Raji (cell line): ENCODE results near the gene CCNG2.

ENCODE experiments used
- POLR2A ChIP-seq: IDR thresholded peaks from 2 replicates; pipeline ENCODE4 v1.6.1; 2011; ENCODE audit warnings: low read depth, low read length, control low read depth; ENCODE audit not compliant: insufficient read depth

Gene CCNG2

DNA sequence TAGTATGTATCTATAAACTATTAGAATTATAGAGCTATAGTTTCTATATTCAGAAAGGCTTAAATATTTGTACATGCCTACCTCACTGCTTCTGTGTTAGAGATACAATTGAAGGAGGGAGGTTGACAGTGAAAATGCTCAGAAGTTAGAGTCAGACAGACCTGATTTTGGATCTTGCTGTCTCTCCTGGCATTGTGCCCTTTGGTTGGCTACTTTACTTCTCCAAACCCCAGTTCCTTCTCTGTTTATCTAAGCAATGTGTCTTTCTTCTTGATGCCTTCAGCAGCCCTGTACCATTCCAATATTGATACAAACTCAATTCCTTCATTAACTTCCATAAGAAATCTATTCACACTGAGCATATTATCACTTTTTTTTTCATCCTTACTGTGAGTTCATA is 28.7 kb downstream of the CCNG2 start:
- TF ChIP-seq POLR2A, result no peak

DNA sequence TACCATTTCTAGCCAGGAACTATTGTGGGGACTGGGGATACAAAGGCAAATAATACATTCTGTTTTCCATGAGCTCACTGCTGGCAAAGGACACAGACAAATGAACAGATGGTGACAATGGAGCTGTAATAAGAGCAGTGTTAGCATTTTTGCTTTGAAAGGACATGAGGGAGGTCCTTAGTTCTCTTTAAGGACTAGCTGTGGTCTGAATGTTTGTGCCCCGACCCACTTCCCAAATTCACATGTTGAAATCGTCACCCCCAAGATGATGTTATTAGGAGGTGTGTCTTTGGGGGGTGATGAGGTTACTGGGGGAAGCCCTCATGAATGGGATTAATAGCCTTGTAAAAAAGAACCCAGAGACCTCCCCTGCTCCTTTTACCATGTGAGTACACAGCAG is 30.3 kb downstream of the CCNG2 start:
- TF ChIP-seq POLR2A, result no peak

DNA sequence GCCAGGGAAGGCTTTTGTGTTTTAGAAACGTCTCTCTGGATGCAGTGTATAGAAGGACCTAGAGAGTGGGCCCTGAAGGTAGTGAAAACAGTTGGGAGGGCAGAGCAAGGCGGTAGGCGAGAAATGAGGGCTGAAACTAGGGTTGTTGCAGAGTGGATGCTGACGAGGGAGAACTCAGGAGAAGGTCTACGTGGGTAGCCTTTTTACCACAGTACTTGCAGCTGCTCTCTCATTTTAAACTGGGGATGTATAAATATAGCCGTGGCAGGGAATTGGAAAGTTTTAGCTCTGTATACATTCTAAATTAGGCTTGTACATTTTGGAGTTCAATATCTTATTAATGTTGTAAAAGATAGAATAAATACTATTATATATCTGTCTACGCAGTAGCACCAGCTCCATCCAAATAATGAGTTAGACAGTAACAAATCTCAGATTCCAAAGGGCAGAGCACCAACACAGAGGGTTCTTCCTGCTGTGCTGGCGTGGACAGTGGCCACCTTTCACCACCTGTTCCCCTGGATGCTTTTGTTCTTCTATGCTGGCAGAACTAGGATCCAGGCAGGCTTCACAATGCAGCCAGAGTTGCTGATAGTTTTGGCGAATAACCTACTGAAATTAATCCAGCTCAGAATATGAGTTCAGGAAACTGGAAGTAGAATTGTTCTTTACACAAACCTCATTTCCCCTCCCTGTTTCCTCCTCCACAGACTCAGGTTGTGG is 31.7 kb downstream of the CCNG2 start:
- no peak for TF ChIP-seq POLR2A

DNA sequence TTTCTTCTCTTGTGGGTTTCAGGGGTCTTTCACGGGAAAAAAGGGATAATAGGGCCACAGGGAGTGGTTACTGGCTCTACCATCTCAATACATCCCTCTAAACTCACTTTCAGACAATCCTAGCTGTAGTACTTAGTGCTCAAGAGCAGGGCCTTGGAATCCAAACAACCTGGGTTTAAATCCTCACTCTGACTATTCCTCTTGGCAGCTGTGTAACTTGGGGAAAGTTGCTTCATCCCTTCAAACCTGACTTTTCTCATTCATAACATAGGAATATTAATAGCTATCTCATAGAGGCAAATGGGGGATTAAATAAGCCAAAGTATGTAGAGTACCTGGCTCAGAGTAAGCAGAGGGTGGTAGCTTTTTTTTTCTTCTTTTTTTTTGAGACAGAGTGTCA is 32.4 kb downstream of the CCNG2 start:
- no peak for TF ChIP-seq POLR2A

- TF ChIP-seq POLR2A, result no peak
Observed at GRCh38 chr4:77190053-77190452, 33.0 kb downstream of the CCNG2 start.

DNA sequence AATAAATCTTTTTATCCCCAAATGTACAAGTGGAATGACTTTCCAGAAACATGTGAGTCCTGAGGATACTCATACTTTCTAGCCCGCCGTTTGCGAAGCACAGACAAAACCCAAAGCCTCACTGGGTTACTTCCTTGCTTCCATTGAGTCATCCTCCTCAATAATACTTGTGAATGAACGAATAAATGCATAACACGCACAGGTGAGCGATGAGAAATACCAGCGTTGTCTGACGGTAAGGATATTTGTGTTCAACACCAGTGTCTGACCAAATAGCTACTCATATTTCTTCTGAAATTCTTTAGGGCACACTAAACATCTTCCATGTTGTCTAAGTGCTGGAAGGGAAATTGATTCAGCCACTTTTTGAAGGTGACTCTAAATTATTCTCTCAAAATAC is 36.0 kb downstream of the CCNG2 start:
- no peak for TF ChIP-seq POLR2A

GRCh38 chr4:77193511-77194102 is 36.6 kb downstream of the CCNG2 start:
- TF ChIP-seq POLR2A, result peak; percentile 74

DNA sequence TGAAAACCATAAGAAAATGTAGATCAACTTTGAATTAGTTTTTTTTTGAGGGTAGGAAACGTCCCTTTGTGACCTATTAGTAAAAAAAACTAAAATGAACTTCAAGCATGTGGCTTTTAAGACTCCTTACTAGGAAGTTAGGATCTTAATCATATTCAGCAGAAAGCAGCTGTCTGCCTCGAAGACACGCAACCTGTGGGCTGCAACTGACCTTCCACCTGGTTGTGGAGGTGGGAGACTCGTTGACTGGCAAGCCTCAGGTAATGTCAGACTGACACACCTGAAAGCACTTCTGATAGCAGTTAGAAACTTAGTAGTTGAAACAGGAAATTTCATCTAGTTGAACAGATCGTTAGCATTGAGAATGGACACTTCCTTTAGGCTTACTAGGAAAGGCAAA is 37.4 kb downstream of the CCNG2 start:
- TF ChIP-seq POLR2A, result no peak

GRCh38 chr4:77194989-77195388 is 38.0 kb downstream of the CCNG2 start:
- no peak for TF ChIP-seq POLR2A

GRCh38 chr4:77196866-77197265 is 39.9 kb downstream of the CCNG2 start:
- no peak for TF ChIP-seq POLR2A

GRCh38 chr4:77197361-77197760 is 40.4 kb downstream of the CCNG2 start:
- no peak for TF ChIP-seq POLR2A

GRCh38 chr4:77197831-77198230 is 40.8 kb downstream of the CCNG2 start:
- TF ChIP-seq POLR2A, result no peak

GRCh38 chr4:77199276-77199675 is 42.3 kb downstream of the CCNG2 start:
- no peak for TF ChIP-seq POLR2A

DNA sequence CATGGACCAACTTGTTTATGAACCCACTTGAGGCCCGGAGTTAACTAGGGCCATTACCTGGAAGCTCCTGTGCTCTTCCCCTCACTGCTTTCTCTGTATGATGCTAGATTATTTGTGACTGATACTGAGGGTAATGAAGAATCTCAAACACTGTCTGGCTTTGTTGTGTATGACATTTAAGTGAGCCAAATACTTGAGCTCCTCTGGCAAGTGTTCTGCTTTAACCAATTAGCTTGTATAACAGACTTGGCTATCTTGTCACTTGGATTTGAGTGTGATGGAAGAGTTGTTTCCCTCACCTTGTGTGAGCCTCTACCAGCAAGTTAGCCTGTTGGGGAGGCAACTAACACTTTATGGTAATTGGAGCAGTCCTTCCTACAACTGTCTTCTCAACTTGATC is 42.7 kb downstream of the CCNG2 start:
- no peak for TF ChIP-seq POLR2A

GRCh38 chr4:77201343-77201742 is 44.3 kb downstream of the CCNG2 start:
- no peak for TF ChIP-seq POLR2A

GRCh38 chr4:77201857-77202256 is 44.9 kb downstream of the CCNG2 start:
- no peak for TF ChIP-seq POLR2A

DNA sequence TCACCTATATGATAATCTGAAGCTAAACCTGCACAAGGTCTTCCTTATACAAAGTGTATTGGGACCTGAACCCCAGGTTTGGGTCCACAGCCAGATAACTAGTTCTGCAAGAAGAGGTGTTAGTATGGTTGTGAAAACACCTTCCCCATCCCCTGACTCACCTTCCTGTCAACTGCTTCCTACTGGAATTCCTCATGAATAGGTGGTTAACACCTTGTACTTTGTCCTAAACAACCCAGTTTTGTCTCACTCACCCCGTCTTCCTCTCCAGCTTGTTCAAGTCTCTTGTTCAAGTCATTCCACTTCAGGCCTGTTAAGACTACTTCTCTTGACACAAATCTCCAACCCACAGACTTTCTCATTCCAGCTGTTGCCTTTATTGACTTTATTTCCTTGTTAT is 45.5 kb downstream of the CCNG2 start:
- no peak for TF ChIP-seq POLR2A
